ENCODE results near the gene SLC6A18.
"Not testable (repeated sequence)": the region's sequence is repeated elsewhere in the genome, so short reads cannot be mapped to it uniquely, and the experiment has no call there.

Gene SLC6A18

GRCh38 chr5:1282131-1282992, 57.2 kb downstream of the SLC6A18 start:
- TF ChIP-seq CTCF (IDR thresholded peaks at IDR 0.05; ENCODE audit: borderline replicate concordance, insufficient read depth, low read depth, low read length), result no peak
- no peak overlapping the region for H3K4me3 ChIP-seq (ENCODE audit: low read depth, low read length)

GRCh38 chr5:1282993-1283728, 58.0 kb downstream of the SLC6A18 start:
- H3K4me3 ChIP-seq (ENCODE audit: low read depth, low read length), result not testable (repeated sequence)

GRCh38 chr5:1283729-1284041, 58.5 kb downstream of the SLC6A18 start:
- not testable (repeated sequence) for H3K4me3 ChIP-seq (ENCODE audit: low read depth, low read length)

- not testable (repeated sequence) for H3K4me3 ChIP-seq (ENCODE audit: low read depth, low read length)
Observed at GRCh38 chr5:1284336-1284970, 59.3 kb downstream of the SLC6A18 start.

GRCh38 chr5:1285141-1285540, 60.0 kb downstream of the SLC6A18 start:
- TF ChIP-seq CTCF (IDR thresholded peaks at IDR 0.05; ENCODE audit: borderline replicate concordance, insufficient read depth, low read depth, low read length), result no peak
- H3K4me3 ChIP-seq (ENCODE audit: low read depth, low read length), result no peak overlapping the region

GRCh38 chr5:1285883-1286291, 60.7 kb downstream of the SLC6A18 start:
- TF ChIP-seq CTCF (IDR thresholded peaks at IDR 0.05; ENCODE audit: borderline replicate concordance, insufficient read depth, low read depth, low read length), result no peak
- H3K4me3 ChIP-seq (ENCODE audit: low read depth, low read length), result no peak overlapping the region

GRCh38 chr5:1288439-1289335, 63.5 kb downstream of the SLC6A18 start:
- H3K4me3 ChIP-seq (ENCODE audit: low read depth, low read length), result no peak overlapping the region
- no peak for TF ChIP-seq CTCF (IDR thresholded peaks at IDR 0.05; ENCODE audit: borderline replicate concordance, insufficient read depth, low read depth, low read length)

GRCh38 chr5:1289559-1289958, 64.4 kb downstream of the SLC6A18 start:
- H3K4me3 ChIP-seq (ENCODE audit: low read depth, low read length), result not testable (repeated sequence)

- H3K4me3 ChIP-seq (ENCODE audit: low read depth, low read length), result not testable (repeated sequence)
Observed at GRCh38 chr5:1290956-1291355, 65.8 kb downstream of the SLC6A18 start.

Data from GM12875 (cell line).